Putamen (tissue), 1 donor: ENCODE data around the gene OR2H2.

Experiments used
- DNase-seq: peaks from one replicate; pipeline ENCODE4 v3.0.0-alpha.2; 2016; ENCODE audit warnings: low spot score

OR2H2 gene

GRCh38 chr6:29584821-29585220 is at the start of gene OR2H2:
Gene OR2H2, plus strand, starts transcription at chr6:29585121. Its CDS starts 2,824 bp downstream, at chr6:29587945.
- no peak for DNase-seq

- DNase-seq, result no peak
These were observed 47.1 kb upstream of the OR2H2 start for GRCh38 chr6:29537714-29538403.

- DNase-seq, result no peak
These were observed 37.3 kb upstream of the OR2H2 start for GRCh38 chr6:29547573-29547972.

GRCh38 chr6:29552512-29553051 is 32.3 kb upstream of the OR2H2 start:
- DNase-seq, result peak; percentile 4

- no peak for DNase-seq
These were observed 31.5 kb upstream of the OR2H2 start for GRCh38 chr6:29553268-29554057.

GRCh38 chr6:29554764-29555163 is 30.2 kb upstream of the OR2H2 start:
- DNase-seq, result no peak

GRCh38 chr6:29557320-29557719 is 27.6 kb upstream of the OR2H2 start:
- DNase-seq, result no peak

- DNase-seq, result no peak
These were observed 26.4 kb upstream of the OR2H2 start for GRCh38 chr6:29558439-29559079.

GRCh38 chr6:29559524-29560287 is 25.2 kb upstream of the OR2H2 start, which contains the start of gene UBD:
Gene UBD, minus strand, starts transcription at chr6:29559732. Its CDS starts 31 bp downstream, at chr6:29559701.
- DNase-seq, result no peak

GRCh38 chr6:29561091-29561490 is 23.8 kb upstream of the OR2H2 start:
- no peak for DNase-seq

GRCh38 chr6:29561606-29562181 is 23.2 kb upstream of the OR2H2 start:
- DNase-seq, result no peak

GRCh38 chr6:29563435-29563965 is 21.4 kb upstream of the OR2H2 start:
- no peak for DNase-seq

- DNase-seq, result no peak
These were observed 20.0 kb upstream of the OR2H2 start for GRCh38 chr6:29564875-29565274.

- no peak for DNase-seq
These were observed 18.1 kb upstream of the OR2H2 start for GRCh38 chr6:29566856-29567255.

GRCh38 chr6:29567541-29567940 is 17.4 kb upstream of the OR2H2 start:
- no peak for DNase-seq

- no peak for DNase-seq
These were observed 16.9 kb upstream of the OR2H2 start for GRCh38 chr6:29567991-29568390.

- no peak for DNase-seq
These were observed 8.9 kb upstream of the OR2H2 start for GRCh38 chr6:29576056-29576455.

- no peak for DNase-seq
These were observed 7.4 kb upstream of the OR2H2 start for GRCh38 chr6:29577544-29577943.

- peak; percentile 47 for DNase-seq
These were observed 4.6 kb downstream of the OR2H2 start for GRCh38 chr6:29589423-29590048.

GRCh38 chr6:29590218-29590808 is 5.4 kb downstream of the OR2H2 start:
- no peak for DNase-seq
